ENCODE results near the gene EPHA4. TPM values are rescaled to one million over a fixed set of nuclear protein-coding genes. Genes with fewer than 3 reads are reported as not detected.

Gene EPHA4
- total and polyA plus RNA-seq, 2 of the 4 experiments (the other 2 are of a cell fraction): 36.9 to 132 TPM

DNA sequence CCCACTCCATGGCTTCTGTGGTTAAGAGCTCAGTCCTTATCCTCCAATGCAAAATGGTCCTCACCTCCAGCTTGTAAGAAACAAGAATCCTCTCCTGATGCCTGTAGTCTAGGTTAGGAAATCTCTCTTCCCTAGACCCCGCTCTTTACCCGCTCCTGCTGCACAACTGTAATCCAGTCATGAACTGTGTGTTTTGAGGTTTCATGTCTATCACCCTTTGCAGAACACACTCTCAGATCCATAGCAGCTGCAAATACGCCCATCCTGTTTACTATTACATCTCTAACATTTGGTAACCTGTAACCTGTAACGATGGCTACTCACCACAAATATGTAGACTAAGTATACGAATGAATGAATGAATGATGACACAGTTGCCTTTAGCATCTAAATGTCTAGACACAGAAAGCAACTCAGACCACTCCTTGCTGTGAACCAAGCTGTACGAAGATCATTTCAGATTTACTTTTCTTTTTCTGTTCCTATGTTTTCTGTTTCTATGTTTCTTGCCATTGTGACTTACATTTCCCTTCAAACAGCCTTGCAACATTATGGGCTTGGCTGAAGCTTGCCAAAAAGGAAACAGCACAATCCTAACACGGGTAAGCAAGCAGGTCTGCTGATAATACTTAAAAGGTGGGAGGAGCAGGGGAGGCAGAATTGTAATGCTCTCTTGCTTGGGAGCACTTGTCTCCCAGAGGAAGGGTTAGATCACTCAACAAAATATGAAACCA lies 53.7 kb downstream of the EPHA4 start (continued):
- TF ChIP-seq ELK1 (IDR thresholded peaks at IDR 0.05; ENCODE audit: borderline replicate concordance, low read depth, low read length) (no peak), POLR2A (IDR thresholded peaks at IDR 0.05; ENCODE audit: low read depth, low read length) (0 out of 2 replicates have a peak, but pooled peaks have one; percentile 28)

- Histone ChIP-seq H3K4me2 (ENCODE audit: low read depth, low read length) (peak overlapping the region; percentile 29; the same call in 1 of the 2 replicates), H4K5ac (ENCODE audit: low read depth, low read length) (no peak overlapping the region), H3K9ac (ENCODE audit: low read depth, low read length) (no peak overlapping the region), H3K4me1 (ENCODE audit: control insufficient read depth, insufficient read depth, low read length) (peaks cover 11% of the 10 kb centered on the region), H2AK5ac (ENCODE audit: low read depth, low read length) (0 out of 2 replicates have a peak overlapping the region, but pooled peaks have one; percentile 3), H3K14ac (replicated peaks; ENCODE audit: low read depth, low read length) (no peak overlapping the region; the same call in 1 of the 2 replicates), H4K91ac (ENCODE audit: insufficient read depth, low read depth, low read length) (0 out of 2 replicates have a peak overlapping the region, but pooled peaks have one; percentile 12), H3K27ac (ENCODE audit: insufficient read depth, low read length) (no peak overlapping the region; the same call in 1 of the 2 replicates), H3K4me3 (ENCODE audit: insufficient read depth, low read depth, low read length) (no peak overlapping the region), H2BK5ac (ENCODE audit: low read depth, low read length, poor library complexity, severe bottlenecking) (peak overlapping the region; percentile 60), H2BK15ac (ENCODE audit: low read depth, low read length) (no peak overlapping the region; the same call in 2 of the 3 replicates), H3K23ac (ENCODE audit: low read depth, low read length) (no peak overlapping the region; the same call in 1 of the 2 replicates), H3K18ac (ENCODE audit: low read depth, low read length) (no peak overlapping the region; the same call in 1 of the 2 replicates), H3K27me3 (ENCODE audit: control insufficient read depth, insufficient read depth, low read length) (no peaks in the 10 kb centered on the region), H3K4ac (ENCODE audit: low read depth, low read length) (peak overlapping the region; percentile 53), H4K8ac (ENCODE audit: low read depth in 2 of 2, low read length in 2 of 2) (peak overlapping the region in 1 of 2 experiments; percentile 34; a peak in 1 of 4 replicates), H2AK9ac (replicated peaks; ENCODE audit: low read depth, low read length, poor library complexity) (peak overlapping the region; percentile 68), H3K36me3 (ENCODE audit: control insufficient read depth, insufficient read depth, low read length) (peaks cover 3% of the 10 kb centered on the region), H2BK120ac (ENCODE audit: low read depth, low read length) (peak overlapping the region; percentile 67), H2BK20ac (ENCODE audit: low read depth, low read length) (peak overlapping the region; percentile 63; the same call in 1 of the 2 replicates), H4K20me1 (ENCODE audit: insufficient read depth, low read length) (0 out of 2 replicates have a peak, but pooled peaks cover 5% of the 10 kb centered on the region), H2AFZ (replicated peaks; ENCODE audit: low read length, poor library complexity) (peak overlapping the region; percentile 68), H3K79me1 (ENCODE audit: low read depth in 1 of 2, low read length in 2 of 2) (peaks cover 11 to 20% of the 10 kb centered on the region in 2 experiments), H3K56ac (ENCODE audit: extremely low read depth, insufficient read depth, low read length) (no peak overlapping the region), H3K9me1 (ENCODE audit: insufficient read depth, low read length) (peaks cover 13% of the 10 kb centered on the region; the same call in 1 of the 2 replicates), H3K9me3 (ENCODE audit: control insufficient read depth, insufficient read depth, low read length) (no peaks in the 10 kb centered on the region)
- BruUV-seq (replicated peaks): no TSS peak
- dilution Hi-C loops (cut with HindIII; ENCODE audit: low sequenced_read_pairs, unreplicated experiment): no loop called here
- ATAC-seq (ENCODE audit: low read depth) (peak; percentile 56), DNase-seq (peak; percentile 88)
- intact Hi-C loops (cut with micrococcal nuclease): loop anchor here (5.0 kb wide), 1 partner anchor 45 kb away; no protein-coding TSS in a partner anchor
- ChIA-PET CTCF (no interaction called here), POLR2A (ENCODE audit: unreplicated experiment) (no interaction called here)
- WGBS, 2 experiments (ENCODE audit: extremely low coverage in 2 of 2, insufficient read length in 1 of 2): no CpG with 5 or more reads among the region's 5 CpGs
- TF ChIP-seq FOS (IDR thresholded peaks at IDR 0.05; ENCODE audit: low read depth, low read length) (peak; percentile 69), RFX5 (IDR thresholded peaks at IDR 0.05; ENCODE audit: low read depth, low read length) (no peak), BHLHE40 (IDR thresholded peaks at IDR 0.05; ENCODE audit: low read depth, low read length) (peak; percentile 74), ELK1 (IDR thresholded peaks at IDR 0.05; ENCODE audit: borderline replicate concordance, low read depth, low read length) (no peak), MAZ (IDR thresholded peaks at IDR 0.05; ENCODE audit: borderline replicate concordance, low read depth, low read length) (no peak)
- in situ Hi-C loops (cut with MboI; ENCODE audit: low sequenced_read_pairs): no loop called here
Observed at GRCh38 chr2:221517696-221518151, 54.4 kb downstream of the EPHA4 start.
